Measurements from ENCODE around the gene MIGA2. TPM values are rescaled to one million over a fixed set of nuclear protein-coding genes. Genes with fewer than 3 reads are reported as not detected.

The MIGA2 gene
- total and polyA plus RNA-seq, 2 experiments from 2014 or later: 19.3 to 47.8 TPM

DNA sequence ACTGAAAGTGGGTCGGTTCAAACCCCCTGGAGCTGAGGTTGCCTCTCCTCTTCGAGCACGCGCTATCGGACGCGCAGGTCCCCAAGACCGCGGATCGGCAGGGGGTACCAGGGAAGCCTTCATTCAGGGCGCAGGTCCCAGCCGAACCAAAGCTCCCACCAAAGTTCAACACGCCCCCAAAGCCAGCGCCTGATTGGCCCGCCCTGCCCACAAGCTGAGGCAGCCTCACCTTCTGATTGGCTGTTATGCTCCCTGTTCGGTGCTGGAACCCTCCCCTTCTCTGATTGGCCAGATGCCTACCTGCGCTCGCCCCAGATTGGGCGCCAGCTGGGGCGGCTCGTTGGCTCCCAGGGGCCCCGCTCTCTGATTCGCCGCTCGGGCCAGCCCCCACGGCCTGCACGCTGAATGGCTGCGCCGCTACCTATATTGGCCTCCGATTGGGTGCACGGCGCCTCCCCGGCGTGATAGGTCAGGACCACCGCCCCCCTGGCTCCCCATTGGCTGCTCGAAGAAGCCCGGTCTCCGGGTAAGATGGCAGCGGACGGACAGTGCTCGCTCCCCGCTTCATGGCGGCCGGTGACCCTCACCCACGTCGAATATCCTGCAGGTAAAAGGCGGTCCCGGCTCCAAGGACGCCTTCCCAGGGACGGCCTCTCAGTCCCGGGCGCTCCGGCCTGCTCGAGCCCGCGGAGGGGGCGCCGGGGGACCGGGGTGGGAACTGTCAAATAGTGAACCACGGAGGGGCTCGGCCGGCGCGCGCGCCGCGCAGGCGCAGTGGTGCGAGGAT, 44.4 kb downstream of the MIGA2 start, which contains the start of gene DOLPP1:
TSS of gene DOLPP1 (plus strand) at position 511 of the 787 bp plus-strand sequence. CDS start at position 532, 21 bp downstream.
- H3K4me3 ChIP-seq: peak within 1 kb of the TSS; percentile 85
- H3K36me3 ChIP-seq (ENCODE audit: insufficient read depth): no peaks in the 10 kb centered on the region
- no peaks in the 10 kb centered on the region; the same call in 1 of the 2 replicates for H4K20me1 ChIP-seq (replicated peaks; ENCODE audit: insufficient read depth)
- H3K4me1 Mint-ChIP-seq: peaks cover 3% of the 10 kb centered on the region
- H3K9me3 Mint-ChIP-seq: no peaks in the 10 kb centered on the region
- H3F3A ChIP-seq (replicated peaks; ENCODE audit: low read depth): 0 out of 2 replicates have a peak, but pooled peaks cover 4% of the 10 kb centered on the region
- no peaks in the 10 kb centered on the region for H3K9me2 ChIP-seq (ENCODE audit: insufficient read depth)
- peak within 1 kb of the TSS; percentile 95 for H3K27ac Mint-ChIP-seq
- peaks cover 5% of the 10 kb centered on the region; the same call in 1 of the 2 replicates for H3K4me1 ChIP-seq (ENCODE audit: insufficient read depth)
- DNase-seq (ENCODE audit: low spot score) (peak; percentile 99), ATAC-seq (peak; percentile 96)
- peaks cover 30% of the 10 kb centered on the region for H3K79me2 ChIP-seq (replicated peaks; ENCODE audit: insufficient read depth)
- peak within 1 kb of the TSS; percentile 96 for H3K4me2 ChIP-seq
- no peaks in the 10 kb centered on the region for H3K27me3 ChIP-seq (ENCODE audit: insufficient read depth)
- 0 out of 2 replicates have a peak within 1 kb of the TSS, but pooled peaks have one; percentile 29 for H3K27ac ChIP-seq (ENCODE audit: low read depth)
- H3K4me3 Mint-ChIP-seq: peak within 1 kb of the TSS; percentile 99
- peak within 1 kb of the TSS; percentile 96 for H2AFZ ChIP-seq
- peaks cover 16% of the 10 kb centered on the region for H3K27me3 Mint-ChIP-seq (ENCODE audit: insufficient read depth, low read depth, poor library complexity)
- peaks cover 3% of the 10 kb centered on the region for H3K36me3 Mint-ChIP-seq (ENCODE audit: low read depth)
- peak; percentile 61 for TF ChIP-seq POLR2AphosphoS5 (IDR thresholded peaks at IDR 0.05; ENCODE audit: low read depth)
- no peak for TF ChIP-seq ZNF331 (CRISPR knock-in tag; IDR thresholded peaks at IDR 0.05; ENCODE audit: low read depth)
- TF ChIP-seq, protein P1, sequence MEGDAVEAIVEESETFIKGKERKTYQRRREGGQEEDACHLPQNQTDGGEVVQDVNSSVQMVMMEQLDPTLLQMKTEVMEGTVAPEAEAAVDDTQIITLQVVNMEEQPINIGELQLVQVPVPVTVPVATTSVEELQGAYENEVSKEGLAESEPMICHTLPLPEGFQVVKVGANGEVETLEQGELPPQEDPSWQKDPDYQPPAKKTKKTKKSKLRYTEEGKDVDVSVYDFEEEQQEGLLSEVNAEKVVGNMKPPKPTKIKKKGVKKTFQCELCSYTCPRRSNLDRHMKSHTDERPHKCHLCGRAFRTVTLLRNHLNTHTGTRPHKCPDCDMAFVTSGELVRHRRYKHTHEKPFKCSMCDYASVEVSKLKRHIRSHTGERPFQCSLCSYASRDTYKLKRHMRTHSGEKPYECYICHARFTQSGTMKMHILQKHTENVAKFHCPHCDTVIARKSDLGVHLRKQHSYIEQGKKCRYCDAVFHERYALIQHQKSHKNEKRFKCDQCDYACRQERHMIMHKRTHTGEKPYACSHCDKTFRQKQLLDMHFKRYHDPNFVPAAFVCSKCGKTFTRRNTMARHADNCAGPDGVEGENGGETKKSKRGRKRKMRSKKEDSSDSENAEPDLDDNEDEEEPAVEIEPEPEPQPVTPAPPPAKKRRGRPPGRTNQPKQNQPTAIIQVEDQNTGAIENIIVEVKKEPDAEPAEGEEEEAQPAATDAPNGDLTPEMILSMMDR (conservative IDR thresholded peaks at IDR 0.05; ENCODE audit: low read depth in 2 of 2): no peak
- TF ChIP-seq CREB1 (CRISPR knock-in tag; IDR thresholded peaks at IDR 0.05; ENCODE audit: low read depth): peak; percentile 78
- TF ChIP-seq STAT1 (IDR thresholded peaks at IDR 0.05; ENCODE audit: unreplicated experiment): no peak
- TF ChIP-seq ETS1 (IDR thresholded peaks at IDR 0.05): peak; percentile 27; the same call in 1 of the 2 replicates
- TF ChIP-seq ZNF114 (CRISPR knock-in tag; IDR thresholded peaks at IDR 0.05): peak; percentile 98
- TF ChIP-seq JUNB (IDR thresholded peaks at IDR 0.05; ENCODE audit: unreplicated experiment): no peak
- TF ChIP-seq NANOG (IDR thresholded peaks at IDR 0.05; ENCODE audit: borderline replicate concordance): no peak
- no peak for TF ChIP-seq ZNF462 (CRISPR knock-in tag; IDR thresholded peaks at IDR 0.05)
- TF ChIP-seq EZH2phosphoT487 (IDR thresholded peaks at IDR 0.05; ENCODE audit: unreplicated experiment): no peak
- TF ChIP-seq, protein P2, sequence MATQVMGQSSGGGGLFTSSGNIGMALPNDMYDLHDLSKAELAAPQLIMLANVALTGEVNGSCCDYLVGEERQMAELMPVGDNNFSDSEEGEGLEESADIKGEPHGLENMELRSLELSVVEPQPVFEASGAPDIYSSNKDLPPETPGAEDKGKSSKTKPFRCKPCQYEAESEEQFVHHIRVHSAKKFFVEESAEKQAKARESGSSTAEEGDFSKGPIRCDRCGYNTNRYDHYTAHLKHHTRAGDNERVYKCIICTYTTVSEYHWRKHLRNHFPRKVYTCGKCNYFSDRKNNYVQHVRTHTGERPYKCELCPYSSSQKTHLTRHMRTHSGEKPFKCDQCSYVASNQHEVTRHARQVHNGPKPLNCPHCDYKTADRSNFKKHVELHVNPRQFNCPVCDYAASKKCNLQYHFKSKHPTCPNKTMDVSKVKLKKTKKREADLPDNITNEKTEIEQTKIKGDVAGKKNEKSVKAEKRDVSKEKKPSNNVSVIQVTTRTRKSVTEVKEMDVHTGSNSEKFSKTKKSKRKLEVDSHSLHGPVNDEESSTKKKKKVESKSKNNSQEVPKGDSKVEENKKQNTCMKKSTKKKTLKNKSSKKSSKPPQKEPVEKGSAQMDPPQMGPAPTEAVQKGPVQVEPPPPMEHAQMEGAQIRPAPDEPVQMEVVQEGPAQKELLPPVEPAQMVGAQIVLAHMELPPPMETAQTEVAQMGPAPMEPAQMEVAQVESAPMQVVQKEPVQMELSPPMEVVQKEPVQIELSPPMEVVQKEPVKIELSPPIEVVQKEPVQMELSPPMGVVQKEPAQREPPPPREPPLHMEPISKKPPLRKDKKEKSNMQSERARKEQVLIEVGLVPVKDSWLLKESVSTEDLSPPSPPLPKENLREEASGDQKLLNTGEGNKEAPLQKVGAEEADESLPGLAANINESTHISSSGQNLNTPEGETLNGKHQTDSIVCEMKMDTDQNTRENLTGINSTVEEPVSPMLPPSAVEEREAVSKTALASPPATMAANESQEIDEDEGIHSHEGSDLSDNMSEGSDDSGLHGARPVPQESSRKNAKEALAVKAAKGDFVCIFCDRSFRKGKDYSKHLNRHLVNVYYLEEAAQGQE (IDR thresholded peaks at IDR 0.05; ENCODE audit: unreplicated experiment): no peak
- TF ChIP-seq EZH2 (IDR thresholded peaks at IDR 0.05; ENCODE audit: low read depth, unreplicated experiment): no peak
